Endodermal cell (in vitro differentiated cells): ENCODE results near the gene MYH9. TPM values are rescaled to one million over a fixed set of nuclear protein-coding genes. Genes with fewer than 3 reads are reported as not detected.

ENCODE experiments used
- DNase-seq: peaks from one replicate; pipeline ENCODE4 v3.0.0-alpha.2; 2017
- H3K27ac ChIP-seq: 2 replicates; pipeline ENCODE4 v1.5.1; 2013; ENCODE audit warnings: mild to moderate bottlenecking, low read depth, low read length, moderate library complexity
- H3K27me3 ChIP-seq: 2 replicates; pipeline ENCODE4 v1.6.1; 2013; ENCODE audit warnings: mild to moderate bottlenecking, low read length, moderate library complexity; ENCODE audit not compliant: insufficient read depth, control insufficient read depth, poor library complexity, severe bottlenecking
- H3K36me3 ChIP-seq: 2 replicates; pipeline ENCODE4 v1.7.0; 2013; ENCODE audit warnings: mild to moderate bottlenecking, low read length, moderate library complexity; ENCODE audit not compliant: control insufficient read depth, insufficient read depth
- H3K4me1 ChIP-seq: one replicate; pipeline ENCODE4 v1.7.0; 2013; ENCODE audit warnings: low read length; ENCODE audit not compliant: control insufficient read depth, insufficient read depth
- H3K4me3 ChIP-seq: 2 replicates; pipeline ENCODE4 v1.5.1; 2013; ENCODE audit warnings: mild to moderate bottlenecking, low read length, moderate library complexity
- H3K9ac ChIP-seq: 2 replicates; pipeline ENCODE4 v1.6.1; 2013; ENCODE audit warnings: mild to moderate bottlenecking, low read length, moderate library complexity; ENCODE audit not compliant: poor library complexity, severe bottlenecking; ENCODE audit errors: extremely low read depth
- H3K9me3 ChIP-seq: 2 replicates; pipeline ENCODE4 v1.6.1; 2013; ENCODE audit warnings: mild to moderate bottlenecking, low read length, moderate library complexity; ENCODE audit not compliant: control insufficient read depth
- H3K27ac Mint-ChIP-seq: 2 replicates; pipeline ENCODE4 v1.8.0; 2020; ENCODE audit warnings: mixed read lengths
- H3K27me3 Mint-ChIP-seq: 2 replicates; pipeline ENCODE4 v1.8.0; 2021; ENCODE audit warnings: mild to moderate bottlenecking, mixed read lengths; ENCODE audit not compliant: insufficient read depth
- H3K36me3 Mint-ChIP-seq: 2 replicates; pipeline ENCODE4 v1.8.0; 2020; ENCODE audit warnings: low read depth, mixed read lengths
- H3K4me1 Mint-ChIP-seq: 2 replicates; pipeline ENCODE4 v1.8.0; 2020; ENCODE audit warnings: mixed read lengths
- H3K4me3 Mint-ChIP-seq: 2 replicates; pipeline ENCODE4 v1.8.0; 2020; ENCODE audit warnings: mild to moderate bottlenecking, moderate library complexity, mixed read lengths
- H3K9me3 Mint-ChIP-seq: 2 replicates; pipeline ENCODE4 v1.8.0; 2020; ENCODE audit warnings: mild to moderate bottlenecking, mixed read lengths
- WGBS, 2 experiments: methylation state at CpG; one replicate each; pipeline versions ENCODE4 v1.1.5 to v1.1.7; 2013; ENCODE audit warnings: missing lambda C conversion rate in 2 of 2, mixed read lengths in 1 of 2; ENCODE audit not compliant: insufficient coverage in 1 of 2, insufficient read length in 1 of 2; 5-methylcytosine and 5-hydroxymethylcytosine counted together
- total RNA-seq, 2 donors: library from RNA; stranded (reverse); fragmentation: NEBNext Ultra II Directional in 1 of 2; extraction: Animal tissue kit (Norgen Biotek cat#: 25700) in 1 of 2; gene quantifications; 2 replicates in 1 of 2; 3 replicates in 1 of 2; pipeline ENCODE4 v1.2.1, GENCODE V29; 2021
- TF ChIP-seq, protein P1 (sequence below): fragments of 200-600 bp; sonication (generic); conservative IDR thresholded peaks from 2 replicates; pipeline ENCODE4 v1.5.0; 2021; ENCODE audit warnings: antibody characterized with exemption, mild to moderate bottlenecking

The MYH9 gene
- total RNA-seq, 2 donors from 2014 or later: 270 to 288 TPM

DNA sequence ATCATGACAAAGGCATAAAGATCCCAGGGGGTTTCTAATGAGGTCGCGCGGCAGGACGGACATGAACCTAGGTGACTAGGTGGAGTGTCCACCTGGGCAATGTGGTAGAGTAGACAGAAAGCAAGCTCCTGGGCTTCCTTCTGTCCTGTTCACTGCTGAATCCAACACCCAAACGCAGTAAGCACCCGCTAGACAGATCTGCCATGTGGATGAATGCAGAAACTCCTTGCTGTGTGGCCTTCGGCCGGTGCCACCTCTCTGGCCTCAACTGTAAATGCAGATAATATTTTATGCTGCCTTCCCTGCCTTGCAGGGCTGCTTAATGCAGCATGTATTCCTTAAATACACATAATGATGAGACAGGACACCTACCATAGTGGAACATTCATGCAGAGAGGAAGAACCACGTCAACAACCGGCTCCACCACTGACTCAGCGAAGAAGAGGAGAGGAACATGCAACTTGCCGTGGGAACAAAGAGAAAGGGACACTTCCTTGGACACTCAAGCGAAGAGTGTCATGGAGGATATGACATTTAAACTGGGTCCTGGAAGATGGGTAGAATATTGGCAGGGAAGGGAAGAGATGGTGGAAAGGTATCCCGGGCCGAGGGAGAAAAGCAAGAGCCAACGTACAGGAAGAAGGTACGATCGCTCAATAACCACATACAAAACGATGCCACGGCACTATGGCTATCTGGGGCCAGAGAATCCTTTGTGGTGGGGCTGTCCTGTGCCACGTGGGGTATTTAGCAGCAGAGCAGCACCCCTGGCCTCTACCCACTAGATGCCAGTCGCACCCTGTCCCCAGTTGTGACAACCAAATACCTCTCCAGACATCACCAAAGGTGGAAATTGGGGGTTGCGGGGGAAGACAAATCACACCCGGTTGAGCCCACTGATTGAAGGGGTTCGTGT, 30.8 kb downstream of the MYH9 start:
- peak overlapping the region; percentile 42 for H3K9ac ChIP-seq
- Mint-ChIP-seq H3K4me1 (peaks cover 62% of the 10 kb centered on the region), H3K27me3 (no peaks in the 10 kb centered on the region), H3K4me3 (no peak overlapping the region), H3K27ac (peak overlapping the region; percentile 50), H3K36me3 (peaks cover 13% of the 10 kb centered on the region), H3K9me3 (no peaks in the 10 kb centered on the region)
- peaks cover 32% of the 10 kb centered on the region for H3K4me1 ChIP-seq
- H3K9me3 ChIP-seq: no peaks in the 10 kb centered on the region
- no peak overlapping the region for H3K27ac ChIP-seq
- TF ChIP-seq, protein P1, sequence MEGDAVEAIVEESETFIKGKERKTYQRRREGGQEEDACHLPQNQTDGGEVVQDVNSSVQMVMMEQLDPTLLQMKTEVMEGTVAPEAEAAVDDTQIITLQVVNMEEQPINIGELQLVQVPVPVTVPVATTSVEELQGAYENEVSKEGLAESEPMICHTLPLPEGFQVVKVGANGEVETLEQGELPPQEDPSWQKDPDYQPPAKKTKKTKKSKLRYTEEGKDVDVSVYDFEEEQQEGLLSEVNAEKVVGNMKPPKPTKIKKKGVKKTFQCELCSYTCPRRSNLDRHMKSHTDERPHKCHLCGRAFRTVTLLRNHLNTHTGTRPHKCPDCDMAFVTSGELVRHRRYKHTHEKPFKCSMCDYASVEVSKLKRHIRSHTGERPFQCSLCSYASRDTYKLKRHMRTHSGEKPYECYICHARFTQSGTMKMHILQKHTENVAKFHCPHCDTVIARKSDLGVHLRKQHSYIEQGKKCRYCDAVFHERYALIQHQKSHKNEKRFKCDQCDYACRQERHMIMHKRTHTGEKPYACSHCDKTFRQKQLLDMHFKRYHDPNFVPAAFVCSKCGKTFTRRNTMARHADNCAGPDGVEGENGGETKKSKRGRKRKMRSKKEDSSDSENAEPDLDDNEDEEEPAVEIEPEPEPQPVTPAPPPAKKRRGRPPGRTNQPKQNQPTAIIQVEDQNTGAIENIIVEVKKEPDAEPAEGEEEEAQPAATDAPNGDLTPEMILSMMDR: no peak
- whole genome bisulfite sequencing, 2 experiments: 94 to 95% methylated on average over 16 to 25 of the region's 25 CpGs
- H3K27me3 ChIP-seq: no peaks in the 10 kb centered on the region
- H3K36me3 ChIP-seq: peaks cover 24% of the 10 kb centered on the region
- no peak for DNase-seq
- H3K4me3 ChIP-seq: no peak overlapping the region

DNA sequence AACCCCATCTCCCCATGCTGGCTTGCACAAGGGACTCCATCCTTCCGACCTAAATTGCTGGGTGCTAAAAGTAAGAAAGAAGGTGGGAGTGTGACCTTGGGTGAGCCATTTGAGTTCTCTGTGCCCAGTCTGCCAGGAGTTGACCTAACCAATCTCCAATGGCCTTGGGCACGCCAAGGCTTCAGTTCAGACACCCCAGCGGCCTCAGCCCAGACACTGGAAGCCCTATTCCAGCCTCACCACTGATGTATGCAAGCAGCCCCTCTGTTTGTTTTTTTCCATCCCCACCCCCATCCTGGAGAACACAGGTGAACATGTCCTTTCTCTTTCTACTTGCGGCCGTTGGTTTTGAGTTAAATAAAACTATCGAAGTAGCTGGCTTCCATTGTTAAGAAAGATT, 31.9 kb downstream of the MYH9 start:
- Mint-ChIP-seq H3K4me1 (peaks cover 63% of the 10 kb centered on the region), H3K27ac (peak overlapping the region; percentile 88), H3K27me3 (no peaks in the 10 kb centered on the region), H3K9me3 (no peaks in the 10 kb centered on the region), H3K4me3 (no peak overlapping the region), H3K36me3 (peaks cover 13% of the 10 kb centered on the region)
- Histone ChIP-seq H3K27me3 (no peaks in the 10 kb centered on the region), H3K9me3 (no peaks in the 10 kb centered on the region), H3K4me3 (no peak overlapping the region), H3K4me1 (peaks cover 37% of the 10 kb centered on the region), H3K27ac (no peak overlapping the region), H3K36me3 (peaks cover 22% of the 10 kb centered on the region), H3K9ac (no peak overlapping the region)
- 87 to 95% methylated on average over 5 to 6 of the region's 6 CpGs for WGBS, 2 experiments
- TF ChIP-seq, protein P1: no peak
- no peak for DNase-seq

DNA sequence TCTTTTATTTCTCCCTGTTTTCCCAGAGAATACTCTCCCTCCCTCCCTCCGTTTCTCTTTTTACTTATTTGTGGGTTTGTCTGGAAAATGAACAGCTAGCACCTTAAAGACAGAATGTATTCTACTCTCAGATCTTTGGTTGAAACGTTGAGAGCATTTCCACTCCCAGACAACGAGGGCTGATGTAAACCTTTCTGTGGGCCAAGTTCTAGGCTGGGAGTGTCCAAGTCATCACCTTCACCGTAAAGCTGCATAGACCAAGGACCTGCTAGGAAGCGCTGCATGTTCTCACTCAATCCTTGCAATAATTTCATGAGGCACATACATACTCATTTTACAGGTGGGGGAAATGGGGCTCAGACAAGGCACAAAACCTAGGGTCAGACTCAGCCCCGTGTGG, 32.4 kb downstream of the MYH9 start:
- WGBS, 2 experiments: 83 to 94% methylated on average over 4 to 5 of the region's 6 CpGs
- Mint-ChIP-seq H3K4me1 (peaks cover 65% of the 10 kb centered on the region), H3K36me3 (peaks cover 13% of the 10 kb centered on the region), H3K27me3 (no peaks in the 10 kb centered on the region), H3K9me3 (no peaks in the 10 kb centered on the region), H3K4me3 (no peak overlapping the region), H3K27ac (peak overlapping the region; percentile 20)
- peaks cover 22% of the 10 kb centered on the region for H3K36me3 ChIP-seq
- TF ChIP-seq, protein P1: no peak
- H3K9me3 ChIP-seq: no peaks in the 10 kb centered on the region
- H3K4me3 ChIP-seq: no peak overlapping the region
- peaks cover 37% of the 10 kb centered on the region for H3K4me1 ChIP-seq
- no peak overlapping the region for H3K9ac ChIP-seq
- no peak for DNase-seq
- H3K27ac ChIP-seq: no peak overlapping the region
- H3K27me3 ChIP-seq: no peaks in the 10 kb centered on the region
